Measurements from ENCODE around the gene MEIG1.

Gene MEIG1

GRCh38 chr10:14945108-14945507, 14.1 kb upstream of the MEIG1 start:
- peak; percentile 37 for DNase-seq (ENCODE audit: low read depth)
- no peak overlapping the region for H3K4me3 ChIP-seq (ENCODE audit: control insufficient read depth, low read depth, low read length)
- no peak for TF ChIP-seq CTCF (conservative IDR thresholded peaks at IDR 0.05; ENCODE audit: control insufficient read depth, insufficient read depth, low read depth, low read length)

- no peak for DNase-seq (ENCODE audit: low read depth)
- TF ChIP-seq CTCF (conservative IDR thresholded peaks at IDR 0.05; ENCODE audit: control insufficient read depth, insufficient read depth, low read depth, low read length) = no peak
These were observed 11.9 kb upstream of the MEIG1 start for GRCh38 chr10:14947268-14947667.

GRCh38 chr10:14949291-14949690, 9.9 kb upstream of the MEIG1 start:
- no peak for TF ChIP-seq CTCF (conservative IDR thresholded peaks at IDR 0.05; ENCODE audit: control insufficient read depth, insufficient read depth, low read depth, low read length)
- no peak overlapping the region for H3K4me3 ChIP-seq (ENCODE audit: control insufficient read depth, low read depth, low read length)
- DNase-seq (ENCODE audit: low read depth) = no peak

More at GRCh38 chr10:14947268-14947667, 11.9 kb upstream of the MEIG1 start:
- no peak overlapping the region for H3K4me3 ChIP-seq (ENCODE audit: control insufficient read depth, low read depth, low read length)

- no peak for DNase-seq (ENCODE audit: low read depth)
- TF ChIP-seq CTCF (conservative IDR thresholded peaks at IDR 0.05; ENCODE audit: control insufficient read depth, insufficient read depth, low read depth, low read length) = no peak
- peak overlapping the region; percentile 78 for H3K4me3 ChIP-seq (ENCODE audit: control insufficient read depth, low read depth, low read length)
These were observed 6.3 kb upstream of the MEIG1 start for GRCh38 chr10:14952851-14953423.

GRCh38 chr10:14953424-14954000, 5.7 kb upstream of the MEIG1 start:
- H3K4me3 ChIP-seq (ENCODE audit: control insufficient read depth, low read depth, low read length) = peak overlapping the region; percentile 78
- DNase-seq (ENCODE audit: low read depth) = peak; percentile 76
- no peak for TF ChIP-seq CTCF (conservative IDR thresholded peaks at IDR 0.05; ENCODE audit: control insufficient read depth, insufficient read depth, low read depth, low read length)

GRCh38 chr10:14954001-14954770, 5.0 kb upstream of the MEIG1 start, which contains the start of gene DCLRE1C:
Gene DCLRE1C (minus strand): TSS chr10:14954096. CDS start chr10:14954010, 86 bp downstream.
- TF ChIP-seq CTCF (conservative IDR thresholded peaks at IDR 0.05; ENCODE audit: control insufficient read depth, insufficient read depth, low read depth, low read length) = no peak
- peak within 1 kb of the TSS; percentile 78 for H3K4me3 ChIP-seq (ENCODE audit: control insufficient read depth, low read depth, low read length)
- DNase-seq (ENCODE audit: low read depth) = peak; percentile 93

Measured in fibroblast of mammary gland (primary cell).